GM12892 (cell line): Measurements from ENCODE around the gene DPH7.

Experiments used
- POLR2A ChIP-seq: IDR thresholded peaks from 2 replicates; pipeline ENCODE4 v1.6.1; 2011; ENCODE audit warnings: low read depth, low read length, control low read depth
- POLR2AphosphoS5 ChIP-seq: IDR thresholded peaks from 2 replicates; pipeline ENCODE4 v1.6.1; 2011; ENCODE audit warnings: low read depth, low read length, control low read depth
- TAF1 ChIP-seq: IDR thresholded peaks from 2 replicates; pipeline ENCODE4 v1.6.1; 2011; ENCODE audit warnings: low read depth, mild to moderate bottlenecking, control low read depth, low read length, borderline replicate concordance

DNA sequence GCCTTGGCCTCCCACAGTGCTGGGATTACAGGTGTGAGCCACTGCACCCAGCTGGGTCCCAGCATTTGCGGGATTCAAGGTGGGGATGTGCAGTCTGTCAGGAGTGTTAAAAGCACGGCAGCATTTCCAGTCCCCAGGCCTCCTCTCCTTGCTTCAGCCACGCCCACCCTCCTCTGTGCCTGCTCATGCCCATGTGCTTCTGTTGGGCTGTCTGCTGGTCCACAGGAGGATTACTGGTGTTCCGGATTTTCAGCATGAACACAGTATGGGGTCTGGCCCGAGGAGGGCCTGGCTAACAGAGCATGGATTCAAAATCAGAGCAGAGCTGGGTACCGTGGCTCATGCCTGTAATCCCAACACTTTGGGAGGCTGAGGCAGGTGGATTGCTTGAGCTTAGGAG is 32.2 kb upstream of the DPH7 start:
- no peak for TF ChIP-seq POLR2AphosphoS5
- TF ChIP-seq POLR2A, result no peak
- TF ChIP-seq TAF1, result no peak
